Mucosa of descending colon (tissue), 3 donors: Measurements from ENCODE around the gene FIGNL1. TPM values are rescaled to one million over a fixed set of nuclear protein-coding genes. Genes with fewer than 3 reads are reported as not detected.

Source experiments
- ATAC-seq: fragments of 200-7000 bp; cut with Tn5 transposase; one replicate; pipeline ENCODE4 v1.9.1; 2020; ENCODE audit warnings: mild to moderate bottlenecking, moderate library complexity
- DNase-seq, 3 donors: peaks; one replicate each; pipeline ENCODE4 v3.0.0-alpha.2; 2020
- H3K36me3 ChIP-seq: fragments of 200-600 bp; one replicate; pipeline ENCODE4 v1.8.0; 2021; ENCODE audit warnings: low read depth, mild to moderate bottlenecking
- H3K4me1 ChIP-seq: fragments of 200-600 bp; one replicate; pipeline ENCODE4 v1.8.0; 2021; ENCODE audit warnings: low read depth, mild to moderate bottlenecking
- H3K4me3 ChIP-seq: fragments of 200-600 bp; one replicate; pipeline ENCODE4 v1.8.0; 2021; ENCODE audit warnings: mild to moderate bottlenecking
- H3K9me3 ChIP-seq: fragments of 200-600 bp; one replicate; pipeline ENCODE4 v1.8.0; 2021; ENCODE audit warnings: mild to moderate bottlenecking
- CTCF ChIP-seq: fragments of 200-600 bp; IDR thresholded peaks from one replicate; pipeline ENCODE4 v1.8.0; 2022; ENCODE audit warnings: antibody characterized with exemption, mild to moderate bottlenecking
- intact Hi-C, 2 donors: fragments of 100-400 bp; cut with DNase I in 1 of 2; cut with micrococcal nuclease in 1 of 2; formaldehyde crosslinking; loops; one replicate each; pipeline versions ENCODE4 v1.11.0 to v1.11.1; 2022; cut with DNase I, micrococcal nuclease
- total RNA-seq, 3 donors: library from RNA; stranded (reverse); fragmentation: NEBNext Ultra II Directional in 2 of 3; extraction: Animal tissue kit (Norgen Biotek cat#: 25700) in 2 of 3; gene quantifications; one replicate each; pipeline versions ENCODE4 v1.2.1 to v1.2.4, GENCODE V29; 2021 to 2023
- donor health status: DM: no; HTN: no; CAD: no; lungs with moderate emphysema.
- donor health status: DM: no; HTN: no; CAD: no.
- donor health status: DM: no; HTN: yes; CAD: no.

FIGNL1 gene
- total RNA-seq, 3 donors from 2014 or later = 5.4 to 8.5 (median 6.2) TPM

GRCh38 chr7:50426280-50427045, 23.7 kb downstream of the FIGNL1 start:
- ATAC-seq (no peak), DNase-seq (no peak)
- Histone ChIP-seq H3K36me3 (no peaks in the 10 kb centered on the region), H3K4me1 (no peaks in the 10 kb centered on the region), H3K9me3 (no peaks in the 10 kb centered on the region), H3K4me3 (no peak overlapping the region)
- intact Hi-C loops = no loop called here
- no peak for TF ChIP-seq CTCF

GRCh38 chr7:50425318-50425717, 24.8 kb downstream of the FIGNL1 start:
- no peaks in the 10 kb centered on the region for H3K9me3 ChIP-seq
- no peak overlapping the region for H3K4me3 ChIP-seq
- no peak for TF ChIP-seq CTCF
- ATAC-seq (no peak), DNase-seq (no peak)
- intact Hi-C loops = no loop called here
- no peaks in the 10 kb centered on the region for H3K4me1 ChIP-seq
- H3K36me3 ChIP-seq = no peaks in the 10 kb centered on the region

GRCh38 chr7:50423860-50424259, 26.3 kb downstream of the FIGNL1 start:
- intact Hi-C loops = no loop called here
- H3K36me3 ChIP-seq = no peaks in the 10 kb centered on the region
- no peak for TF ChIP-seq CTCF
- ATAC-seq (no peak), DNase-seq (no peak)
- H3K9me3 ChIP-seq = no peaks in the 10 kb centered on the region
- no peak overlapping the region for H3K4me3 ChIP-seq
- H3K4me1 ChIP-seq = no peaks in the 10 kb centered on the region

GRCh38 chr7:50422858-50423257, 27.3 kb downstream of the FIGNL1 start:
- Histone ChIP-seq H3K4me3 (no peak overlapping the region), H3K9me3 (no peaks in the 10 kb centered on the region), H3K36me3 (no peaks in the 10 kb centered on the region), H3K4me1 (no peaks in the 10 kb centered on the region)
- ATAC-seq = no peak
- intact Hi-C loops = no loop called here
- no peak for TF ChIP-seq CTCF
- no peak for DNase-seq

- H3K36me3 ChIP-seq = no peaks in the 10 kb centered on the region
- no peaks in the 10 kb centered on the region for H3K9me3 ChIP-seq
- no peak for TF ChIP-seq CTCF
- no peaks in the 10 kb centered on the region for H3K4me1 ChIP-seq
- intact Hi-C loops = no loop called here
- ATAC-seq (no peak), DNase-seq (no peak)
- H3K4me3 ChIP-seq = no peak overlapping the region
These were observed 29.1 kb downstream of the FIGNL1 start for GRCh38 chr7:50421043-50421442.
